OCI-LY1 (cell line): ENCODE measurements around the gene ZBTB16.

ENCODE experiments used
- CTCF ChIP-seq: fragments of 200-600 bp; sonication (generic), shearing (Covaris generic); IDR thresholded peaks from 2 replicates; pipeline ENCODE4 v1.5.1; 2017; ENCODE audit warnings: mild to moderate bottlenecking, antibody characterized with exemption, low read length, moderate library complexity, mixed read lengths
- EZH2 ChIP-seq: fragments of 200-600 bp; sonication (generic), shearing (Covaris generic); IDR thresholded peaks from 2 replicates; pipeline ENCODE4 v1.8.0; 2017; ENCODE audit warnings: borderline replicate concordance, mixed run types, mild to moderate bottlenecking, antibody characterized with exemption, low read length, moderate library complexity, mixed read lengths

GRCh38 chr11:114027926-114028325 lies 31.6 kb upstream of the ZBTB16 start:
- peak; percentile 33; the same call in 1 of the 2 replicates for TF ChIP-seq CTCF
- no peak for TF ChIP-seq EZH2
